Daoy (cell line): ENCODE measurements around the gene PLXNB1. TPM values are rescaled to one million over a fixed set of nuclear protein-coding genes. Genes with fewer than 3 reads are reported as not detected.
A peak's percentile ranks its signal among the peaks of the same experiment; 100 is the strongest.
"Not testable (repeated sequence)": the region's sequence is repeated elsewhere in the genome, so short reads cannot be mapped to it uniquely, and the experiment has no call there.

ENCODE experiments used
- DNase-seq: peaks from one replicate; pipeline ENCODE4 v3.0.0-alpha.2; 2015; ENCODE audit warnings: low read depth
- total RNA-seq: library from RNA; depleted of rRNA; stranded (reverse); fragments of >200 nt; shearing (Covaris generic); gene quantifications from 2 replicates; pipeline ENCODE4 v1.2.3, GENCODE V29; 2014

The PLXNB1 gene
- total RNA-seq, 1 experiment from 2014 or later: 11.5 TPM

- DNase-seq: no peak
Measured at GRCh38 chr3:48463703-48464102, 33.8 kb upstream of the PLXNB1 start.

- DNase-seq: not testable (repeated sequence)
Measured at GRCh38 chr3:48461767-48462166, 31.9 kb upstream of the PLXNB1 start.

GRCh38 chr3:48460517-48460902 lies 30.6 kb upstream of the PLXNB1 start:
- no peak for DNase-seq

- no peak for DNase-seq
Measured at GRCh38 chr3:48459773-48460516, 30.1 kb upstream of the PLXNB1 start.

- no peak for DNase-seq
Measured at GRCh38 chr3:48459331-48459730, 29.4 kb upstream of the PLXNB1 start.

GRCh38 chr3:48456456-48456855 lies 26.6 kb upstream of the PLXNB1 start:
- DNase-seq: no peak

GRCh38 chr3:48451270-48451669 lies 21.4 kb upstream of the PLXNB1 start:
- no peak for DNase-seq

- peak; percentile 91 for DNase-seq
Measured at GRCh38 chr3:48446425-48447193, 16.7 kb upstream of the PLXNB1 start, which contains the start of gene ATRIP. ATRIP (plus strand) TSS chr3:48446737; CDS start chr3:48446846, 109 bp downstream.

- no peak for DNase-seq
Measured at GRCh38 chr3:48446043-48446424, 16.1 kb upstream of the PLXNB1 start.

- no peak for DNase-seq
Measured at GRCh38 chr3:48445277-48445882, 15.5 kb upstream of the PLXNB1 start.

GRCh38 chr3:48441940-48442339 lies 12.1 kb upstream of the PLXNB1 start:
- DNase-seq: no peak

GRCh38 chr3:48440590-48440958 lies 10.7 kb upstream of the PLXNB1 start:
- DNase-seq: no peak

GRCh38 chr3:48439820-48440589 lies 10.1 kb upstream of the PLXNB1 start, which contains the start of the genes CCDC51 and TMA7:
CCDC51 (minus strand) TSS chr3:48440119; CDS start chr3:48435128, 4,991 bp downstream.
TMA7 (plus strand) TSS chr3:48440257; CDS start chr3:48440297, 40 bp downstream.
- peak; percentile 96 for DNase-seq

- DNase-seq: no peak
Measured at GRCh38 chr3:48437812-48438211, 7.9 kb upstream of the PLXNB1 start.

GRCh38 chr3:48436855-48437254 lies 7.0 kb upstream of the PLXNB1 start:
- no peak for DNase-seq

GRCh38 chr3:48436477-48436787 lies 6.5 kb upstream of the PLXNB1 start:
- DNase-seq: no peak

GRCh38 chr3:48435774-48436476 lies 6.0 kb upstream of the PLXNB1 start:
- peak; percentile 83 for DNase-seq

GRCh38 chr3:48435223-48435595 lies 5.3 kb upstream of the PLXNB1 start:
- DNase-seq: no peak

- no peak for DNase-seq
Measured at GRCh38 chr3:48434591-48435222, 4.8 kb upstream of the PLXNB1 start.

- DNase-seq: no peak
Measured at GRCh38 chr3:48433472-48434118, 3.7 kb upstream of the PLXNB1 start.
